Measurements from ENCODE around the gene LMCD1.

The LMCD1 gene

DNA sequence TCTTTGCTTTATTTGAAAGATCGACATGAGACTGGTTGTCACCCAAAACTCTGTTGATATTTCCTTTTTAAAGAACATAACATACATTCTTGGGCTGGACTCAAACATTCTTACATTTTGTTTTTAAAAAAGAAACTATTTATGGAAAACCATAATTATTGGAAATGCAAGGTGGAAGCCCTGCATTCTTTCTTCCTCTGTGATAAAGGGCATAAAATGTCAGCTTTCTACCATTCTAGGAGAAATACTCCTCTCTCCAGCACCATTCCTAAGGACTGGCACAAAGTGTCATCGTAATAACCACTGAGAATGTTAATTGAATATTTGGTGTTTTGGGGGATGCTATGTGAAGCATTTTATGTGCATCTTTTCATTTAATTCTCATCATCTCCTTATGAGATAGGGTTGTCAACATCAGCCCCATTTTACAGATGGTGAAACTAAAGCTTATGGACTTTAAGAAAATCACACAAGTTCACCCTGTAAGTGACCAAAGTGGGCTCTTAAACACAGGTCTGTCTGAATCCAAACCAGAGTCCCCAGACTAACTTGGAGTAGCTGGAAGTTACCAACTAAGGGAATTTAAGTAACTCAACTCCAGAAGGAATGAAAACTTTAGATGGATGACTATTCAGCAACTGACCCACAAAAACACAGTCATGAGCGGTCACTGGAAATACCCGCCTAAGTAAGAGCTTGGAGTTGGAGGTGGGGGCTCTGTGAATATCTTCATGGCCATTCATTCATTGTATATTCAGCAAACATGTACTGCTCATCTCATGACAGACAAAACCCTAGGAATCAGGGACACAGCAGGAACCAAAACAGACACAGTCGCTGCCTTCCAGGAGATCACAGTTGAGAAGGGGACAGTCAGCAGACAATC lies 45.9 kb upstream of the LMCD1 start:
- Histone ChIP-seq H2BK120ac (ENCODE audit: low read depth, low read length) (no peak overlapping the region), H3K14ac (ENCODE audit: low read length in 2 of 2) (no peak overlapping the region), H3K4ac (ENCODE audit: low read depth in 1 of 2, low read length in 2 of 2) (no peak overlapping the region), H2AFZ (ENCODE audit: low read depth, low read length) (no peak overlapping the region), H3K18ac (ENCODE audit: low read depth in 1 of 2, low read length in 2 of 2) (peak overlapping the region in 1 of 2 experiments; percentile 56), H2BK15ac (ENCODE audit: low read depth, poor library complexity, severe bottlenecking) (no peak overlapping the region), H4K8ac (ENCODE audit: low read length) (no peak overlapping the region), H3K23ac (ENCODE audit: low read length in 2 of 2) (no peak overlapping the region), H3K27ac (ENCODE audit: low read length, poor library complexity, severe bottlenecking) (peak overlapping the region; percentile 64), H3K36me3 (ENCODE audit: control insufficient read depth in 1 of 2, insufficient read depth in 2 of 2, low read depth in 1 of 2, low read length in 2 of 2) (no peaks in the 10 kb centered on the region), H2AK5ac (ENCODE audit: low read length, severe bottlenecking) (no peak overlapping the region), H3K9ac (ENCODE audit: low read length) (no peak overlapping the region), H2BK5ac (ENCODE audit: low read depth, low read length, poor library complexity, severe bottlenecking) (no peak overlapping the region), H3K9me3 (ENCODE audit: control insufficient read depth, low read length) (no peaks in the 10 kb centered on the region), H3K4me2 (ENCODE audit: low read length, poor library complexity, severe bottlenecking) (no peak overlapping the region), H2BK12ac (ENCODE audit: low read length in 2 of 2) (peak overlapping the region in 1 of 2 experiments; percentile 82), H3K4me1 (ENCODE audit: control insufficient read depth, insufficient read depth, low read depth, low read length) (peaks cover 14% of the 10 kb centered on the region), H3K4me3 (ENCODE audit: insufficient read depth in 1 of 2, low read depth in 1 of 2, low read length in 2 of 2) (no peak overlapping the region), H3K27me3 (ENCODE audit: control insufficient read depth in 1 of 2, insufficient read depth in 1 of 2, low read length in 2 of 2) (no peaks in the 10 kb centered on the region), H4K91ac (ENCODE audit: low read length) (no peak overlapping the region), H3K79me1 (replicated peaks; ENCODE audit: low read length, poor library complexity, severe bottlenecking) (peaks cover 2% of the 10 kb centered on the region)
- no peak for DNase-seq
- WGBS, result 80% methylated on average over 2 of the region's 5 CpGs

GRCh38 chr3:8456412-8456811 lies 45.2 kb upstream of the LMCD1 start:
- Histone ChIP-seq H3K9ac (ENCODE audit: low read length) (no peak overlapping the region), H2BK5ac (ENCODE audit: low read depth, low read length, poor library complexity, severe bottlenecking) (no peak overlapping the region), H2BK15ac (ENCODE audit: low read depth, poor library complexity, severe bottlenecking) (no peak overlapping the region), H3K18ac (ENCODE audit: low read depth in 1 of 2, low read length in 2 of 2) (peak overlapping the region in 1 of 2 experiments; percentile 56), H3K79me1 (replicated peaks; ENCODE audit: low read length, poor library complexity, severe bottlenecking) (peaks cover 2% of the 10 kb centered on the region), H2BK12ac (ENCODE audit: low read length in 2 of 2) (peak overlapping the region in 1 of 2 experiments; percentile 82), H3K4me2 (ENCODE audit: low read length, poor library complexity, severe bottlenecking) (no peak overlapping the region), H3K36me3 (ENCODE audit: control insufficient read depth in 1 of 2, insufficient read depth in 2 of 2, low read depth in 1 of 2, low read length in 2 of 2) (no peaks in the 10 kb centered on the region), H3K23ac (ENCODE audit: low read length in 2 of 2) (no peak overlapping the region), H3K4me3 (ENCODE audit: insufficient read depth in 1 of 2, low read depth in 1 of 2, low read length in 2 of 2) (no peak overlapping the region), H2AK5ac (ENCODE audit: low read length, severe bottlenecking) (peak overlapping the region; percentile 28), H2BK120ac (ENCODE audit: low read depth, low read length) (no peak overlapping the region), H3K27me3 (ENCODE audit: control insufficient read depth in 1 of 2, insufficient read depth in 1 of 2, low read length in 2 of 2) (no peaks in the 10 kb centered on the region), H4K91ac (ENCODE audit: low read length) (no peak overlapping the region), H3K4me1 (ENCODE audit: control insufficient read depth, insufficient read depth, low read depth, low read length) (peaks cover 11% of the 10 kb centered on the region), H4K8ac (ENCODE audit: low read length) (no peak overlapping the region), H3K14ac (ENCODE audit: low read length in 2 of 2) (no peak overlapping the region), H3K9me3 (ENCODE audit: control insufficient read depth, low read length) (no peaks in the 10 kb centered on the region), H3K4ac (ENCODE audit: low read depth in 1 of 2, low read length in 2 of 2) (no peak overlapping the region), H2AFZ (ENCODE audit: low read depth, low read length) (no peak overlapping the region), H3K27ac (ENCODE audit: low read length, poor library complexity, severe bottlenecking) (peak overlapping the region; percentile 64)
- WGBS, result 73% methylated on average over 2 of the region's 3 CpGs
- DNase-seq, result no peak

- H2BK15ac ChIP-seq (ENCODE audit: low read depth, poor library complexity, severe bottlenecking), result no peak overlapping the region
- no peak overlapping the region for H3K18ac ChIP-seq (ENCODE audit: low read depth in 1 of 2, low read length in 2 of 2)
- H3K4me3 ChIP-seq (ENCODE audit: insufficient read depth in 1 of 2, low read depth in 1 of 2, low read length in 2 of 2), result no peak overlapping the region
- peak overlapping the region; percentile 69 for H2AK5ac ChIP-seq (ENCODE audit: low read length, severe bottlenecking)
- no CpG with 5 or more reads among the region's 1 CpG for WGBS
- H3K4me2 ChIP-seq (ENCODE audit: low read length, poor library complexity, severe bottlenecking), result no peak overlapping the region
- peaks cover 2% of the 10 kb centered on the region for H3K79me1 ChIP-seq (replicated peaks; ENCODE audit: low read length, poor library complexity, severe bottlenecking)
- peak overlapping the region; percentile 47 for H3K9ac ChIP-seq (ENCODE audit: low read length)
- no peaks in the 10 kb centered on the region for H3K9me3 ChIP-seq (ENCODE audit: control insufficient read depth, low read length)
- H4K8ac ChIP-seq (ENCODE audit: low read length), result no peak overlapping the region
- H3K14ac ChIP-seq (ENCODE audit: low read length in 2 of 2), result no peak overlapping the region
- no peaks in the 10 kb centered on the region for H3K27me3 ChIP-seq (ENCODE audit: control insufficient read depth in 1 of 2, insufficient read depth in 1 of 2, low read length in 2 of 2)
- DNase-seq, result no peak
- H3K4ac ChIP-seq (ENCODE audit: low read depth in 1 of 2, low read length in 2 of 2), result no peak overlapping the region
- H4K91ac ChIP-seq (ENCODE audit: low read length), result no peak overlapping the region
- no peak overlapping the region for H2BK120ac ChIP-seq (ENCODE audit: low read depth, low read length)
- no peak overlapping the region for H3K23ac ChIP-seq (ENCODE audit: low read length in 2 of 2)
- H2BK5ac ChIP-seq (ENCODE audit: low read depth, low read length, poor library complexity, severe bottlenecking), result no peak overlapping the region
- peak overlapping the region; percentile 64 for H3K27ac ChIP-seq (ENCODE audit: low read length, poor library complexity, severe bottlenecking)
- peaks cover 11% of the 10 kb centered on the region for H3K4me1 ChIP-seq (ENCODE audit: control insufficient read depth, insufficient read depth, low read depth, low read length)
- H2AFZ ChIP-seq (ENCODE audit: low read depth, low read length), result no peak overlapping the region
- peak overlapping the region in 1 of 2 experiments; percentile 8 for H2BK12ac ChIP-seq (ENCODE audit: low read length in 2 of 2)
- no peaks in the 10 kb centered on the region for H3K36me3 ChIP-seq (ENCODE audit: control insufficient read depth in 1 of 2, insufficient read depth in 2 of 2, low read depth in 1 of 2, low read length in 2 of 2)
Observed at GRCh38 chr3:8457039-8457438, 44.6 kb upstream of the LMCD1 start.

DNA sequence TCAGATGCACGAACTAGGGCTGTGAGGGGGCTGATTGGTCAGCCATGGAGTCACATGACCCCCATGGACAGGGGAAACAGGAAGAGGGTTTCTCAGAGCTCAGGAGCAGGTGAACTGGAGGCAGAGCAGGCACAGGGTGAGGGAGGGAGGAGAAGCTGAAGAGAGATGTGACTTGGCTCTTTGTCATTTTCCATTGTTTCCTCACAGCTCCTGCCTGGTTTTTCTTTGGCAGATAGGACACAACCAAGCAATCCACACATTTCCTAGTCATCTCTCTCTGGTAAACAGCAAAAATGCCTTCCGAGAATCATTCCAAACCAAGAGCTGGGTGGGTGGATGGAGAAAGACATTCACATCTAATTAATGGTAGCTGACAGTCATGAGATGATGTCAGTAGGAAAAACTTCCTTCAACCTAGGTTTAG lies 43.4 kb upstream of the LMCD1 start:
- Histone ChIP-seq H2BK15ac (ENCODE audit: low read depth, poor library complexity, severe bottlenecking) (no peak overlapping the region), H3K9ac (ENCODE audit: low read length) (peak overlapping the region; percentile 87), H3K27me3 (ENCODE audit: control insufficient read depth in 1 of 2, insufficient read depth in 1 of 2, low read length in 2 of 2) (no peaks in the 10 kb centered on the region), H3K14ac (ENCODE audit: low read length in 2 of 2) (no peak overlapping the region), H3K4ac (ENCODE audit: low read depth in 1 of 2, low read length in 2 of 2) (no peak overlapping the region), H3K4me3 (ENCODE audit: insufficient read depth in 1 of 2, low read depth in 1 of 2, low read length in 2 of 2) (peak overlapping the region in 1 of 2 experiments; percentile 8), H4K8ac (ENCODE audit: low read length) (no peak overlapping the region), H2AK5ac (ENCODE audit: low read length, severe bottlenecking) (peak overlapping the region; percentile 97), H3K23ac (ENCODE audit: low read length in 2 of 2) (no peak overlapping the region), H2AFZ (ENCODE audit: low read depth, low read length) (no peak overlapping the region), H2BK120ac (ENCODE audit: low read depth, low read length) (no peak overlapping the region), H3K36me3 (ENCODE audit: control insufficient read depth in 1 of 2, insufficient read depth in 2 of 2, low read depth in 1 of 2, low read length in 2 of 2) (no peaks in the 10 kb centered on the region), H2BK5ac (ENCODE audit: low read depth, low read length, poor library complexity, severe bottlenecking) (peak overlapping the region; percentile 33), H3K79me1 (replicated peaks; ENCODE audit: low read length, poor library complexity, severe bottlenecking) (peaks cover 2% of the 10 kb centered on the region), H2BK12ac (ENCODE audit: low read length in 2 of 2) (peak overlapping the region in 1 of 2 experiments; percentile 29), H3K18ac (ENCODE audit: low read depth in 1 of 2, low read length in 2 of 2) (peak overlapping the region in 1 of 2 experiments; percentile 25), H3K9me3 (ENCODE audit: control insufficient read depth, low read length) (no peaks in the 10 kb centered on the region), H3K4me1 (ENCODE audit: control insufficient read depth, insufficient read depth, low read depth, low read length) (peaks cover 11% of the 10 kb centered on the region), H3K27ac (ENCODE audit: low read length, poor library complexity, severe bottlenecking) (peak overlapping the region; percentile 57), H4K91ac (ENCODE audit: low read length) (no peak overlapping the region), H3K4me2 (ENCODE audit: low read length, poor library complexity, severe bottlenecking) (no peak overlapping the region)
- no peak for DNase-seq
- WGBS, result 72% methylated on average over 2 of the region's 2 CpGs

Data from mesenchymal stem cell (in vitro differentiated cells and primary cell).